PC-3 (cell line): ENCODE measurements around the gene ZNF3. TPM values are rescaled to one million over a fixed set of nuclear protein-coding genes. Genes with fewer than 3 reads are reported as not detected.

ENCODE experiments used
- ATAC-seq: fragments of 200-7000 bp; cut with Tn5 transposase; 2 replicates; pipeline ENCODE4 v1.9.1; 2020; ENCODE audit warnings: mild to moderate bottlenecking, moderate library complexity
- BruUV-seq: library from RNA; stranded (reverse); fragments of 400-500 nt; replicated peaks from 2 replicates; lab custom pipeline; 2021; lab: Mats Ljungman, UMichigan
- CTCF ChIA-PET: fragments of 300-600 bp; sonication (Branson Sonifier 250); formaldehyde crosslinking; loops from one replicate; lab custom pipeline; 2022; ENCODE audit warnings: antibody characterized with exemption; lab: Charles Lee
- POLR2A ChIA-PET: fragments of 300-600 bp; sonication (Branson Sonifier 250); formaldehyde crosslinking; loops from one replicate; lab custom pipeline; 2022; ENCODE audit warnings: antibody characterized with exemption; ENCODE audit not compliant: unreplicated experiment; lab: Charles Lee
- DNase-seq: peaks from one replicate; pipeline ENCODE4 v3.0.0-alpha.2; 2015
- H2AFZ ChIP-seq: fragments of 300-600 bp; sonication (generic); 2 replicates; pipeline ENCODE4 v1.6.0; 2016; ENCODE audit warnings: antibody characterized with exemption, low read length
- H3F3A ChIP-seq: fragments of 300-600 bp; sonication (generic); one replicate; pipeline ENCODE4 v1.6.0; 2017; ENCODE audit warnings: antibody characterized with exemption, low read length, control low read depth, mild to moderate bottlenecking; ENCODE audit not compliant: unreplicated experiment
- H3K27ac ChIP-seq: fragments of 300-600 bp; sonication (generic); 2 replicates; pipeline ENCODE4 v1.5.1; 2016; ENCODE audit warnings: mild to moderate bottlenecking, low read length
- H3K27me3 ChIP-seq: fragments of 300-600 bp; sonication (generic); 2 replicates; pipeline ENCODE4 v1.6.1; 2016; ENCODE audit warnings: low read length, mixed read lengths
- H3K36me3 ChIP-seq: fragments of 300-600 bp; sonication (generic); 2 replicates; pipeline ENCODE4 v1.6.1; 2016; ENCODE audit warnings: low read depth, mixed run types, low read length, mixed read lengths
- H3K4me1 ChIP-seq: fragments of 300-600 bp; sonication (generic); 2 replicates; pipeline ENCODE4 v1.5.1; 2016; ENCODE audit warnings: low read length; ENCODE audit not compliant: insufficient read depth
- H3K4me2 ChIP-seq: fragments of 300-600 bp; sonication (generic); 2 replicates; pipeline ENCODE4 v1.6.0; 2016; ENCODE audit warnings: low read length
- H3K4me3 ChIP-seq: fragments of 300-600 bp; sonication (generic); 2 replicates; pipeline ENCODE4 v1.5.1; 2016; ENCODE audit warnings: mild to moderate bottlenecking, low read length, mixed read lengths
- H3K79me2 ChIP-seq: fragments of 300-600 bp; sonication (generic); 2 replicates; pipeline ENCODE4 v1.6.1; 2017; ENCODE audit warnings: low read length, mixed read lengths
- H3K9ac ChIP-seq: fragments of 300-600 bp; sonication (generic); 2 replicates; pipeline ENCODE4 v1.6.0; 2016; ENCODE audit warnings: mild to moderate bottlenecking, low read length
- H3K9me2 ChIP-seq: fragments of 300-600 bp; sonication (generic); replicated peaks from 2 replicates; pipeline ENCODE4 v1.6.1; 2016; ENCODE audit warnings: mixed run types, low read length, mixed read lengths
- H3K9me3 ChIP-seq: fragments of 300-600 bp; sonication (generic); 2 replicates; pipeline ENCODE4 v1.6.1; 2016; ENCODE audit warnings: low read length, mixed read lengths
- H4K20me1 ChIP-seq: fragments of 300-600 bp; sonication (generic); 2 replicates; pipeline ENCODE4 v1.6.1; 2016; ENCODE audit warnings: low read length, mixed read lengths
- EZH2 ChIP-seq: fragments of 300-600 bp; sonication (generic); IDR thresholded peaks from one replicate; pipeline ENCODE4 v1.6.1; 2017; ENCODE audit warnings: antibody characterized with exemption, mild to moderate bottlenecking, low read length; ENCODE audit not compliant: unreplicated experiment
- EZH2phosphoT487 ChIP-seq: fragments of 300-600 bp; sonication (generic); IDR thresholded peaks from 2 replicates; pipeline ENCODE4 v1.6.1; 2018; ENCODE audit warnings: mild to moderate bottlenecking, antibody characterized with exemption, low read length, borderline replicate concordance
- intact Hi-C: fragments of 100-400 bp; cut with micrococcal nuclease; formaldehyde crosslinking; loops from 2 replicates; pipeline ENCODE4 v1.9.0; 2023
- total RNA-seq: library from RNA; depleted of rRNA; stranded (reverse); fragments of >200 nt; gene quantifications from 2 replicates; pipeline ENCODE4 v1.2.3, GENCODE V29; 2014
- TF ChIP-seq, protein P1 (sequence below): fragments of 300-600 bp; sonication (generic); conservative IDR thresholded peaks from 2 replicates; pipeline ENCODE4 v1.5.1; 2017; ENCODE audit warnings: antibody characterized with exemption, low read depth, mild to moderate bottlenecking, low read length

The ZNF3 gene
- total RNA-seq, 1 experiment from 2014 or later: 16.5 TPM

DNA sequence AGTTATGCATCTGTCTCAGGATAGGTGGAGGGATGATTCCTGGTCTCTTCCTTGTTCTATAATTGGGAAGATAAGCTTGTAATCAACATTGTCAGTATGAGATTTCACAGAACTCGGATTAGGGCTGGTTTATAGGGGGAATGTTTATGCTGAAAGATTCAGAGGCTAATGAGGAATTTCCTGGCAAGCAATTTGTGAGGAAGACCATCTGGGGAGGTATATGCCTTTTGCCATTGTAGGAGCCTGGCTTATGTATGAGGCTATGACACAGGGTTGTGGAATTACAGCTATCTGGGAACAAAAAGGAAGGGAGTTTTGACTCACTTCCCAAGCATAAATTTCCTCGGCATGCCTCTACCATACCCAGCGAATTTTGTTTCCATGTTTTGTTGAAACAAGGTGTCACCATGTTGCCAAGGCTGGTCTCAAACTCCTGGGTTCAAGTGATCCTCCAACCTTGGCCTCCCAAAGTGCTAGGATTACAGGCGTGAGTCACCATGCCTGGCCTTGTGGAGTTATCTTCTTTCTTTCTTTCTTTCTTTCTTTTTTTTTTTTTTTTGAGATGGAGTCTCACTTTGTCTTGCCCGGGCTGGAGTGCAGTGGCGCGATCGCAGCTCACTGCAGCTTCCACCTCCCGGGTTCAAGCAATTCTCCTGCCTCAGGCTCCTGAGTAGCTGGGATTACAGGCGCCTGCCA, 5.7 kb upstream of the ZNF3 start:
- Histone ChIP-seq H3K9me3 (no peaks in the 10 kb centered on the region), H3K36me3 (peaks cover 9% of the 10 kb centered on the region; the same call in 1 of the 2 replicates), H3K79me2 (peaks cover 22% of the 10 kb centered on the region), H3K27ac (peak overlapping the region; percentile 25), H3K9ac (no peak overlapping the region), H3K4me3 (no peak overlapping the region), H2AFZ (no peak overlapping the region), H3F3A (no peaks in the 10 kb centered on the region), H3K4me1 (peaks cover 33% of the 10 kb centered on the region), H3K27me3 (no peaks in the 10 kb centered on the region), H3K9me2 (no peaks in the 10 kb centered on the region), H4K20me1 (peaks cover 3% of the 10 kb centered on the region; the same call in 1 of the 2 replicates), H3K4me2 (peak overlapping the region; percentile 9; the same call in 1 of the 2 replicates)
- DNase-seq: peak; percentile 82
- BruUV-seq: no TSS peak
- TF ChIP-seq EZH2phosphoT487 (no peak), EZH2 (no peak)
- TF ChIP-seq, protein P1, sequence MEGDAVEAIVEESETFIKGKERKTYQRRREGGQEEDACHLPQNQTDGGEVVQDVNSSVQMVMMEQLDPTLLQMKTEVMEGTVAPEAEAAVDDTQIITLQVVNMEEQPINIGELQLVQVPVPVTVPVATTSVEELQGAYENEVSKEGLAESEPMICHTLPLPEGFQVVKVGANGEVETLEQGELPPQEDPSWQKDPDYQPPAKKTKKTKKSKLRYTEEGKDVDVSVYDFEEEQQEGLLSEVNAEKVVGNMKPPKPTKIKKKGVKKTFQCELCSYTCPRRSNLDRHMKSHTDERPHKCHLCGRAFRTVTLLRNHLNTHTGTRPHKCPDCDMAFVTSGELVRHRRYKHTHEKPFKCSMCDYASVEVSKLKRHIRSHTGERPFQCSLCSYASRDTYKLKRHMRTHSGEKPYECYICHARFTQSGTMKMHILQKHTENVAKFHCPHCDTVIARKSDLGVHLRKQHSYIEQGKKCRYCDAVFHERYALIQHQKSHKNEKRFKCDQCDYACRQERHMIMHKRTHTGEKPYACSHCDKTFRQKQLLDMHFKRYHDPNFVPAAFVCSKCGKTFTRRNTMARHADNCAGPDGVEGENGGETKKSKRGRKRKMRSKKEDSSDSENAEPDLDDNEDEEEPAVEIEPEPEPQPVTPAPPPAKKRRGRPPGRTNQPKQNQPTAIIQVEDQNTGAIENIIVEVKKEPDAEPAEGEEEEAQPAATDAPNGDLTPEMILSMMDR: no peak
- intact Hi-C loops: no loop called here
- ChIA-PET CTCF (no interaction called here), POLR2A (interaction anchor here (0.7 kb wide), 1 partner anchor 341 kb away, joined by 10 read pairs; the partner anchor contains the start of gene ZCWPW1)
- peak; percentile 43 for ATAC-seq

DNA sequence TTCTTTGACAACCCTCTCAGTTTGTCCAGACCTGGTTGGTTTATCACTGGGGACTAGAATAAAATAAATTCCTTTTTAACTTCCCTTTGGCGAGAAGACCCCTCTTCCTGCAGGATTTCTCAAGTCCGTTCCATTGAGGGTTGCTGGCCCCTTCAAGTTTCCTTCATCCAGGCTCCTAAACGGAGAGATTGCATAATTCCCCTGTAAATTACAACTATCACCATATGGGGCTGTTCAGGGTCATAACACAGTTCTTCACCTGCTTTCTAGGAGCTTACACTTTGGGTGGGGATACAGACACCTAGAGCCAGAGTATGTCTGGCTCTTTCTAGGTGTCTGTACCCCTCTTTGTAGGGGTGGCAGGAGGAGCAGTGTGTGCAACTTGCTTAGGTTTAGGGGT, 4.0 kb upstream of the ZNF3 start:
- CTCF ChIA-PET: no interaction called here
- no peak overlapping the region for H3K27ac ChIP-seq
- H2AFZ ChIP-seq: no peak overlapping the region

DNA sequence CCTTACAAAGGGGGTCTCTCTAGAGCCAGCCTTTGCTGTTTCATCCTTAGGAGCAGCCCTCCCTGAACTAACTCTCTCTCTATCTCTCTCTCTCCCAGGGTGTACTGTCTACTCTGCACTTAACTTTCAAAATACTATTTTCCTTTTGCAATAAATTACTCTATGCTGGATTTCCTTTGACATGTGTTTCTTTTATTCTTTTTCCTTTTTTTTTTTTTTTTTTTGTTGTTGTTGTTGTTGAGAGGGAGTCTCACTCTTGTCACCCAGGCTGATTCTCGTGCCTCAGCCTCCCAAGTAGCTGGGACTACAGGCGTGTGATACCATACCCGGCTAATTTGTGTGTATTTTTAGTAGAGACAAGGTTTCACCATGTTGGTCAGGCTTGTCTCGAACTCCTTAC, 1.5 kb upstream of the ZNF3 start:
- no peak overlapping the region for H3K4me3 ChIP-seq

More for the DNA sequence above, 4.0 kb upstream of the ZNF3 start:
- no peak for DNase-seq
- Histone ChIP-seq H3F3A (no peaks in the 10 kb centered on the region), H3K9me3 (no peaks in the 10 kb centered on the region), H3K9me2 (no peaks in the 10 kb centered on the region), H3K4me2 (no peak overlapping the region), H3K36me3 (peaks cover 3% of the 10 kb centered on the region; the same call in 1 of the 2 replicates), H3K27me3 (no peaks in the 10 kb centered on the region), H3K4me3 (no peak overlapping the region), H3K9ac (no peak overlapping the region), H3K79me2 (peaks cover 32% of the 10 kb centered on the region), H4K20me1 (no peaks in the 10 kb centered on the region), H3K4me1 (peaks cover 36% of the 10 kb centered on the region)
- intact Hi-C loops: no loop called here
- POLR2A ChIA-PET: no interaction called here
- no peak for TF ChIP-seq EZH2phosphoT487
- no peak for ATAC-seq
- BruUV-seq: no TSS peak

More for the DNA sequence above, 1.5 kb upstream of the ZNF3 start:
- TF ChIP-seq, protein P1: no peak
- no peak for TF ChIP-seq EZH2
- no peak for TF ChIP-seq EZH2phosphoT487
- Histone ChIP-seq H3K4me1 (peaks cover 27% of the 10 kb centered on the region), H3K27me3 (no peaks in the 10 kb centered on the region), H2AFZ (no peak overlapping the region), H3K36me3 (peaks cover 13% of the 10 kb centered on the region; the same call in 1 of the 2 replicates), H3K9me3 (no peaks in the 10 kb centered on the region), H3K9me2 (no peaks in the 10 kb centered on the region), H3K27ac (no peak overlapping the region), H4K20me1 (0 out of 2 replicates have a peak, but pooled peaks cover 6% of the 10 kb centered on the region), H3K79me2 (peaks cover 36% of the 10 kb centered on the region), H3F3A (no peaks in the 10 kb centered on the region), H3K9ac (no peak overlapping the region), H3K4me2 (peak overlapping the region; percentile 66; the same call in 1 of the 2 replicates)
- CTCF ChIA-PET: interaction anchor here (0.6 kb wide), 1 partner anchor 17 kb away, joined by 6 read pairs; no protein-coding TSS in a partner anchor
- POLR2A ChIA-PET: interaction anchor here (0.6 to 1.1 kb wide), 6 partner anchors 9 to 1204 kb away, joined by 4 to 30 read pairs (median 6); partner anchors contain the start of genes AP4M1 and MCM7
- no TSS peak for BruUV-seq
- DNase-seq (no peak), ATAC-seq (no peak)
- intact Hi-C loops: loop anchor here (5.0 kb wide), 2 partner anchors 44 to 676 kb away; partner anchors contain the start of genes BUD31, MBLAC1 and PDAP1
